HepG2 (cell line): ENCODE data around the gene OSCP1. TPM values are rescaled to one million over a fixed set of nuclear protein-coding genes. Genes with fewer than 3 reads are reported as not detected.
A peak's percentile ranks its signal among the peaks of the same experiment; 100 is the strongest.

ENCODE experiments used
- ATAC-seq: fragments of 200-7000 bp; cut with Tn5 transposase; 3 replicates; pipeline ENCODE4 v1.9.1; 2020; ENCODE audit warnings: mild to moderate bottlenecking, moderate library complexity
- BruUV-seq: library from RNA; stranded (reverse); fragments of 400-500 nt; replicated peaks from 2 replicates; lab custom pipeline; 2021; lab: Mats Ljungman, UMichigan
- CTCF ChIA-PET: fragments of 300-600 bp; formaldehyde crosslinking; extraction: SDS; loops from one replicate; lab custom pipeline; 2021; ENCODE audit warnings: low total read pairs, inconsistent platforms, low intra/inter-chr PET ratio; lab: Yijun Ruan, JAX
- POLR2A ChIA-PET: fragments of 350-600 bp; sonication (Branson Sonifier 250); formaldehyde crosslinking; loops from one replicate; lab custom pipeline; 2020; ENCODE audit warnings: antibody characterized with exemption, inconsistent platforms; lab: Yijun Ruan, JAX
- DNase-seq: peaks from one replicate; pipeline ENCODE4 v3.0.0-alpha.2; 2015; ENCODE audit warnings: low spot score
- FAIRE-seq: peaks from 3 replicates; lab custom pipeline; 2011; peaks lifted over from hg19 to GRCh38; lab: Jason Lieb, UNC
- H2AFZ ChIP-seq: one replicate; pipeline ENCODE4 v1.6.1; 2011; ENCODE audit warnings: low read length, inconsistent platforms
- H3K27ac ChIP-seq: fragments of 300-600 bp; 3 replicates; pipeline ENCODE4 v1.8.0; 2011; ENCODE audit warnings: mixed run types, mild to moderate bottlenecking, mixed read lengths, low read length, inconsistent platforms; ENCODE audit not compliant: insufficient read depth; ENCODE audit errors: extremely low read length
- H3K27me3 ChIP-seq, 2 experiments: fragments of 200-600 bp in 1 of 2; 2 replicates in 1 of 2; 3 replicates in 1 of 2; pipeline versions ENCODE4 v1.6.0 to v1.8.0; 2011; ENCODE audit warnings: low read length in 2 of 2, mild to moderate bottlenecking in 2 of 2, moderate library complexity in 2 of 2, inconsistent platforms in 1 of 2; ENCODE audit not compliant: insufficient read depth in 2 of 2, control insufficient read depth in 1 of 2
- H3K36me3 ChIP-seq, 2 experiments: fragments of 200-600 bp in 1 of 2; replicated peaks in 1 of 2; 2 replicates in 1 of 2; 3 replicates in 1 of 2; pipeline versions ENCODE4 v1.5.1 to v1.8.0; 2011; ENCODE audit warnings: low read length in 2 of 2, inconsistent platforms in 1 of 2; ENCODE audit not compliant: insufficient read depth in 2 of 2, control insufficient read depth in 1 of 2
- H3K4me1 ChIP-seq: 2 replicates; pipeline ENCODE4 v1.5.1; 2012; ENCODE audit warnings: low read length, inconsistent platforms; ENCODE audit not compliant: insufficient read depth
- H3K4me2 ChIP-seq: 2 replicates; pipeline ENCODE4 v1.6.0; 2011; ENCODE audit warnings: low read depth, low read length, inconsistent platforms
- H3K4me3 ChIP-seq, 3 experiments: fragments of 200-600 bp in 1 of 3; sonication (generic), shearing (Covaris generic) in 1 of 3; replicated peaks in 1 of 3; 2 replicates each; pipeline ENCODE4 v1.5.1; 2011 to 2016; ENCODE audit warnings: low read length in 3 of 3, inconsistent platforms in 2 of 3, low read depth in 2 of 3, mild to moderate bottlenecking in 2 of 3, control low read depth in 1 of 3, mixed read lengths in 1 of 3; ENCODE audit not compliant: insufficient read depth in 1 of 3
- H3K79me2 ChIP-seq: one replicate; pipeline ENCODE4 v1.6.1; 2011; ENCODE audit warnings: low read length, inconsistent platforms; ENCODE audit not compliant: insufficient read depth
- H3K9ac ChIP-seq: 2 replicates; pipeline ENCODE4 v1.6.0; 2011; ENCODE audit warnings: mild to moderate bottlenecking, low read depth, low read length, inconsistent platforms; ENCODE audit not compliant: insufficient read depth
- H3K9me3 ChIP-seq: 2 replicates; pipeline ENCODE4 v1.5.1; 2012; ENCODE audit warnings: mild to moderate bottlenecking, low read length
- H4K20me1 ChIP-seq: 2 replicates; pipeline ENCODE4 v1.6.0; 2011; ENCODE audit warnings: inconsistent platforms, mild to moderate bottlenecking, low read length, moderate library complexity; ENCODE audit not compliant: insufficient read depth
- BRD4 ChIP-seq: sonication (generic); formaldehyde crosslinking; IDR thresholded peaks from 2 replicates; pipeline ENCODE4 v1.4.0; 2020; ENCODE audit warnings: missing genetic modification reagents
- EZH2 ChIP-seq: conservative IDR thresholded peaks from 2 replicates; pipeline ENCODE4 v1.6.1; 2012; ENCODE audit warnings: mild to moderate bottlenecking, low read depth, low read length, moderate library complexity
- FOSL2 ChIP-seq: sonication (generic); formaldehyde crosslinking; IDR thresholded peaks from 2 replicates; pipeline ENCODE4 v1.4.0; 2020; ENCODE audit warnings: missing genetic modification reagents
- IKZF4 ChIP-seq: sonication (generic); formaldehyde crosslinking; IDR thresholded peaks from 2 replicates; pipeline ENCODE4 v1.5.1; 2020; ENCODE audit warnings: borderline replicate concordance, mild to moderate bottlenecking, low read depth, missing genetic modification reagents; ENCODE audit errors: not compliant biosample characterization
- KAT2B ChIP-seq: fragments of 150-350 bp; IDR thresholded peaks from 2 replicates; pipeline ENCODE4 v1.6.1; 2014; ENCODE audit warnings: low read depth, low read length, borderline replicate concordance
- KAT8 ChIP-seq: IDR thresholded peaks from 2 replicates; pipeline ENCODE4 v1.6.1; 2016; ENCODE audit warnings: missing genetic modification reagents, missing compliant biosample characterization
- KDM2A ChIP-seq: sonication (generic); formaldehyde crosslinking; IDR thresholded peaks from 2 replicates; pipeline ENCODE4 v1.4.0; 2020; ENCODE audit warnings: low read depth, missing genetic modification reagents, borderline replicate concordance
- MIER2 ChIP-seq: IDR thresholded peaks from 2 replicates; pipeline ENCODE4 v1.6.1; 2016; ENCODE audit warnings: missing biosample characterization, missing genetic modification reagents
- MYC ChIP-seq: sonication (generic); formaldehyde crosslinking; IDR thresholded peaks from 2 replicates; pipeline ENCODE4 v1.9.0; 2021; ENCODE audit warnings: missing genetic modification reagents, borderline replicate concordance
- RELA ChIP-seq: sonication (generic); formaldehyde crosslinking; IDR thresholded peaks from 2 replicates; pipeline ENCODE4 v1.4.0; 2020; ENCODE audit warnings: missing genetic modification reagents
- SMAD3 ChIP-seq: sonication (generic); formaldehyde crosslinking; IDR thresholded peaks from 2 replicates; pipeline ENCODE4 v1.4.0; 2020; ENCODE audit warnings: missing genetic modification reagents
- THAP11 ChIP-seq: IDR thresholded peaks from 2 replicates; pipeline ENCODE4 v1.6.1; 2016; ENCODE audit warnings: missing biosample characterization, missing genetic modification reagents
- ZFP36L1 ChIP-seq: sonication (generic); formaldehyde crosslinking; IDR thresholded peaks from 2 replicates; pipeline ENCODE4 v1.8.0; 2022; ENCODE audit warnings: mild to moderate bottlenecking, missing genetic modification reagents, moderate library complexity
- ZNF263 ChIP-seq: sonication (generic); formaldehyde crosslinking; IDR thresholded peaks from 2 replicates; pipeline ENCODE4 v1.4.0; 2020; ENCODE audit warnings: missing genetic modification reagents
- ZNF33A ChIP-seq: sonication (generic); formaldehyde crosslinking; IDR thresholded peaks from 2 replicates; pipeline ENCODE4 v1.5.1; 2020; ENCODE audit warnings: missing genetic modification reagents, mild to moderate bottlenecking, moderate library complexity, borderline replicate concordance
- WGBS: methylation state at CpG from one replicate; pipeline ENCODE4 v1.1.6; 2017; ENCODE audit warnings: low lambda C conversion rate; 5-methylcytosine and 5-hydroxymethylcytosine counted together
- in situ Hi-C: cut with HindIII; loops from 2 replicates; pipeline ENCODE4 v1.10.0; 2017; ENCODE audit warnings: low pct_unique_long_range_greater_than_20kb; ENCODE audit not compliant: extremely low pct_ligation_motif_present
- intact Hi-C: fragments of 100-400 bp; cut with micrococcal nuclease; formaldehyde crosslinking; loops from one replicate; pipeline ENCODE4 v1.10.0; 2022; ENCODE audit not compliant: unreplicated experiment
- polyA plus RNA-seq, 8 experiments: library from polyadenylated mRNA; depleted of rRNA in 3 of 8; stranded (reverse) in 7 of 8; unstranded in 1 of 8; fragments of >200 nt; fragmentation: Illumina TruSeq in 4 of 8; extraction: Trizol in 4 of 8; gene quantifications; 2 replicates each; pipeline versions ENCODE4 v1.2.1 to v1.2.3, GENCODE V29; 2011 to 2016; ENCODE audit warnings: low read depth in 4 of 8, missing spikeins in 1 of 8, mixed read lengths in 1 of 8; ENCODE audit not compliant: insufficient read depth in 1 of 8
- total RNA-seq, 5 experiments: library from RNA; depleted of rRNA; stranded (reverse); fragments of >200 nt; fragmentation: Illumina TruSeq; extraction: Trizol; gene quantifications; 2 replicates each; pipeline ENCODE4 v1.2.3, GENCODE V29; 2016; ENCODE audit warnings: low read depth in 1 of 5
- TF ChIP-seq, protein P1 (sequence below): sonication (generic); formaldehyde crosslinking; IDR thresholded peaks from 2 replicates; pipeline ENCODE4 v1.4.0; 2020; ENCODE audit warnings: mild to moderate bottlenecking, missing genetic modification reagents, borderline replicate concordance
- TF ChIP-seq, protein P2 (sequence below): sonication (generic); formaldehyde crosslinking; conservative IDR thresholded peaks from 2 replicates; pipeline ENCODE4 v1.4.0; 2020; ENCODE audit warnings: missing genetic modification reagents
- TF ChIP-seq, protein P3 (sequence below): sonication (generic); formaldehyde crosslinking; IDR thresholded peaks from 2 replicates; pipeline ENCODE4 v1.4.0; 2020; ENCODE audit warnings: mild to moderate bottlenecking, missing genetic modification reagents, borderline replicate concordance

Gene OSCP1
- total and polyA plus RNA-seq, 2 of the 13 experiments (the other 11 are each of a cell fraction or from before 2014, with no cell fraction given), result 0.60 to 0.84 TPM

DNA sequence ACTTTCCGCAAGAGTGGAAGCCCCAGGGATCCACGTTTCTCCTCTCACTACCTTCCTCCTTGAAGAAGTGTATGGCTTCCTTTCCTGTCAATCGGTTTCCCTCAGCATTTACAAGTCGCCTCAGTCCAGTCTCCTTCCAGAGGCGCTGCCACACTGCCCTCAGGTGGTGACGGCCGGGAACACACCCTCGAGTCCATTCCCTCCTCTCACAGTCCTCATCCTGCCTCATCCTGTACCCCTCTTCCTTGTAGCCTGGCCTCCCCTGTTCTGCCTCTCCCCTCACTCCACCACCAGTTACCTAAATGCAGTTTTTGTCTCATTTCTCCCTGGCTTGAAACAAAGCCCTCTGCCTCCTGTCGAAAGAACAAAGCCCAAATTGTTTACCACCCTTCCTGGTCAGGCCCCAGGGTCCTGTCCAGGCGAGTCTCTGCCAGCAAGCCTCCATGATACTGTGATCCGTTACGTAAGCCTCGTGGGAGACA, 29.4 kb downstream of the OSCP1 start:
- Histone ChIP-seq H3K9me3 (no peaks in the 10 kb centered on the region), H4K20me1 (no peaks in the 10 kb centered on the region), H3K9ac (no peak overlapping the region), H3K36me3 (no peaks in the 10 kb centered on the region; a peak in 1 of 5 replicates), H3K4me3 (no peak overlapping the region), H3K4me2 (no peak overlapping the region), H3K4me1 (peaks cover 13% of the 10 kb centered on the region), H2AFZ (no peak overlapping the region), H3K79me2 (no peaks in the 10 kb centered on the region), H3K27ac (no peak overlapping the region), H3K27me3 (no peaks in the 10 kb centered on the region)
- in situ Hi-C loops, result loop anchor here (5.0 kb wide), 1 partner anchor 79 kb away; no protein-coding TSS in a partner anchor
- POLR2A ChIA-PET, result no interaction called here
- CTCF ChIA-PET, result interaction anchor here (2.3 kb wide), 1 partner anchor 78 kb away, joined by 24 read pairs; no protein-coding TSS in a partner anchor
- intact Hi-C loops, result loop anchor here (2.0 to 10.0 kb wide), 4 partner anchors 39 to 276 kb away; partner anchors contain the start of gene TRAPPC3
- 20% methylated on average over 13 of the region's 13 CpGs for WGBS
- ATAC-seq (peak; percentile 95), DNase-seq (peak; percentile 56), FAIRE-seq (peak; percentile 89)
- BruUV-seq, result no TSS peak
- TF ChIP-seq ZFP36L1 (CRISPR knock-in tag), result no peak
- no peak for TF ChIP-seq MIER2
- 0 out of 2 replicates have a peak, but pooled peaks have one; percentile 34 for TF ChIP-seq RELA (CRISPR knock-in tag)
- TF ChIP-seq MYC (CRISPR knock-in tag), result no peak
- no peak for TF ChIP-seq ZNF33A (CRISPR knock-in tag)
- TF ChIP-seq IKZF4 (CRISPR knock-in tag), result no peak
- TF ChIP-seq ZNF263 (CRISPR knock-in tag), result no peak
- TF ChIP-seq SMAD3 (CRISPR knock-in tag), result no peak
- TF ChIP-seq THAP11 (CRISPR knock-in tag), result peak; percentile 66
- no peak for TF ChIP-seq KDM2A (CRISPR knock-in tag)
- no peak for TF ChIP-seq KAT2B
- no peak for TF ChIP-seq EZH2
- TF ChIP-seq, protein P1, sequence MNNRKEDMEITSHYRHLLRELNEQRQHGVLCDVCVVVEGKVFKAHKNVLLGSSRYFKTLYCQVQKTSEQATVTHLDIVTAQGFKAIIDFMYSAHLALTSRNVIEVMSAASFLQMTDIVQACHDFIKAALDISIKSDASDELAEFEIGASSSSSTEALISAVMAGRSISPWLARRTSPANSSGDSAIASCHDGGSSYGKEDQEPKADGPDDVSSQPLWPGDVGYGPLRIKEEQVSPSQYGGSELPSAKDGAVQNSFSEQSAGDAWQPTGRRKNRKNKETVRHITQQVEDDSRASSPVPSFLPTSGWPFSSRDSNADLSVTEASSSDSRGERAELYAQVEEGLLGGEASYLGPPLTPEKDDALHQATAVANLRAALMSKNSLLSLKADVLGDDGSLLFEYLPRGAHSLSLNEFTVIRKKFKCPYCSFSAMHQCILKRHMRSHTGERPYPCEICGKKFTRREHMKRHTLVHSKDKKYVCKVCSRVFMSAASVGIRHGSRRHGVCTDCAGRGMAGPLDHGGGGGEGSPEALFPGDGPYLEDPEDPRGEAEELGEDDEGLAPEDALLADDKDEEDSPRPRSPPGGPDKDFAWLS (CRISPR knock-in tag), result no peak
- TF ChIP-seq, protein P2, sequence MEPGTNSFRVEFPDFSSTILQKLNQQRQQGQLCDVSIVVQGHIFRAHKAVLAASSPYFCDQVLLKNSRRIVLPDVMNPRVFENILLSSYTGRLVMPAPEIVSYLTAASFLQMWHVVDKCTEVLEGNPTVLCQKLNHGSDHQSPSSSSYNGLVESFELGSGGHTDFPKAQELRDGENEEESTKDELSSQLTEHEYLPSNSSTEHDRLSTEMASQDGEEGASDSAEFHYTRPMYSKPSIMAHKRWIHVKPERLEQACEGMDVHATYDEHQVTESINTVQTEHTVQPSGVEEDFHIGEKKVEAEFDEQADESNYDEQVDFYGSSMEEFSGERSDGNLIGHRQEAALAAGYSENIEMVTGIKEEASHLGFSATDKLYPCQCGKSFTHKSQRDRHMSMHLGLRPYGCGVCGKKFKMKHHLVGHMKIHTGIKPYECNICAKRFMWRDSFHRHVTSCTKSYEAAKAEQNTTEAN (CRISPR knock-in tag), result no peak
- no peak for TF ChIP-seq BRD4 (CRISPR knock-in tag)
- TF ChIP-seq KAT8 (CRISPR knock-in tag), result no peak
- peak; percentile 29; the same call in 1 of the 2 replicates for TF ChIP-seq FOSL2 (CRISPR knock-in tag)
- TF ChIP-seq, protein P3, sequence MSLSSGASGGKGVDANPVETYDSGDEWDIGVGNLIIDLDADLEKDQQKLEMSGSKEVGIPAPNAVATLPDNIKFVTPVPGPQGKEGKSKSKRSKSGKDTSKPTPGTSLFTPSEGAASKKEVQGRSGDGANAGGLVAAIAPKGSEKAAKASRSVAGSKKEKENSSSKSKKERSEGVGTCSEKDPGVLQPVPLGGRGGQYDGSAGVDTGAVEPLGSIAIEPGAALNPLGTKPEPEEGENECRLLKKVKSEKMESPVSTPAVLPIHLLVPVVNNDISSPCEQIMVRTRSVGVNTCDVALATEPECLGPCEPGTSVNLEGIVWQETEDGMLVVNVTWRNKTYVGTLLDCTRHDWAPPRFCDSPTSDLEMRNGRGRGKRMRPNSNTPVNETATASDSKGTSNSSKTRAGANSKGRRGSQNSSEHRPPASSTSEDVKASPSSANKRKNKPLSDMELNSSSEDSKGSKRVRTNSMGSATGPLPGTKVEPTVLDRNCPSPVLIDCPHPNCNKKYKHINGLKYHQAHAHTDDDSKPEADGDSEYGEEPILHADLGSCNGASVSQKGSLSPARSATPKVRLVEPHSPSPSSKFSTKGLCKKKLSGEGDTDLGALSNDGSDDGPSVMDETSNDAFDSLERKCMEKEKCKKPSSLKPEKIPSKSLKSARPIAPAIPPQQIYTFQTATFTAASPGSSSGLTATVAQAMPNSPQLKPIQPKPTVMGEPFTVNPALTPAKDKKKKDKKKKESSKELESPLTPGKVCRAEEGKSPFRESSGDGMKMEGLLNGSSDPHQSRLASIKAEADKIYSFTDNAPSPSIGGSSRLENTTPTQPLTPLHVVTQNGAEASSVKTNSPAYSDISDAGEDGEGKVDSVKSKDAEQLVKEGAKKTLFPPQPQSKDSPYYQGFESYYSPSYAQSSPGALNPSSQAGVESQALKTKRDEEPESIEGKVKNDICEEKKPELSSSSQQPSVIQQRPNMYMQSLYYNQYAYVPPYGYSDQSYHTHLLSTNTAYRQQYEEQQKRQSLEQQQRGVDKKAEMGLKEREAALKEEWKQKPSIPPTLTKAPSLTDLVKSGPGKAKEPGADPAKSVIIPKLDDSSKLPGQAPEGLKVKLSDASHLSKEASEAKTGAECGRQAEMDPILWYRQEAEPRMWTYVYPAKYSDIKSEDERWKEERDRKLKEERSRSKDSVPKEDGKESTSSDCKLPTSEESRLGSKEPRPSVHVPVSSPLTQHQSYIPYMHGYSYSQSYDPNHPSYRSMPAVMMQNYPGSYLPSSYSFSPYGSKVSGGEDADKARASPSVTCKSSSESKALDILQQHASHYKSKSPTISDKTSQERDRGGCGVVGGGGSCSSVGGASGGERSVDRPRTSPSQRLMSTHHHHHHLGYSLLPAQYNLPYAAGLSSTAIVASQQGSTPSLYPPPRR (CRISPR knock-in tag), result no peak
